Right lobe of liver (tissue), 4 donors: ENCODE measurements around the gene SLC5A6.

Experiments used
- CTCF ChIP-seq, 4 donors: fragments of 200-600 bp in 3 of 4; fragments of 450-650 bp in 1 of 4; IDR thresholded peaks; one replicate each; pipeline versions ENCODE4 v1.5.1 to v1.8.0; 2016 to 2022; ENCODE audit warnings: antibody characterized with exemption in 4 of 4, mild to moderate bottlenecking in 2 of 4
- POLR2A ChIP-seq: fragments of 450-650 bp; IDR thresholded peaks from one replicate; pipeline ENCODE4 v1.6.1; 2017; ENCODE audit warnings: antibody characterized with exemption, mild to moderate bottlenecking
- donor health status: DM: no; HTN: no; CAD: no.
- donor health status: DM: no; HTN: no; CAD: no.
- donor health status: DM: no; HTN: yes; CAD: no.

GRCh38 chr2:27216416-27217137 lies 4.5 kb upstream of the SLC5A6 start:
- TF ChIP-seq CTCF (IDR thresholded peaks at IDR 0.05) (no peak), POLR2A (no peak)
